ENCODE results near the gene SPHK1.
"Not testable (repeated sequence)": the region's sequence is repeated elsewhere in the genome, so short reads cannot be mapped to it uniquely, and the experiment has no call there.

SPHK1 gene

GRCh38 chr17:76384222-76384986, at the start of gene SPHK1:
Gene SPHK1, plus strand, starts transcription at chr17:76384609. Its CDS starts 1,036 bp downstream, at chr17:76385645.
- peak in 2 of 3 donors; percentile 47 to 79 for DNase-seq (ENCODE audit: low read depth in 2 of 3, low spot score in 1 of 3)

GRCh38 chr17:76335716-76336381, 48.6 kb upstream of the SPHK1 start:
- no peak for DNase-seq (ENCODE audit: low read depth in 2 of 3, low spot score in 1 of 3)

- DNase-seq (ENCODE audit: low read depth in 2 of 3, low spot score in 1 of 3) = no peak
Observed at GRCh38 chr17:76336756-76337412, 47.5 kb upstream of the SPHK1 start.

GRCh38 chr17:76337413-76337777, 47.0 kb upstream of the SPHK1 start:
- DNase-seq (ENCODE audit: low read depth in 2 of 3, low spot score in 1 of 3) = no peak

GRCh38 chr17:76341301-76341700, 43.1 kb upstream of the SPHK1 start:
- DNase-seq (ENCODE audit: low read depth in 2 of 3, low spot score in 1 of 3) = no peak

- no peak for DNase-seq (ENCODE audit: low read depth in 2 of 3, low spot score in 1 of 3)
Observed at GRCh38 chr17:76343106-76343505, 41.3 kb upstream of the SPHK1 start.

GRCh38 chr17:76345377-76345974, 38.9 kb upstream of the SPHK1 start:
- DNase-seq (ENCODE audit: low read depth in 2 of 3, low spot score in 1 of 3) = no peak

- DNase-seq (ENCODE audit: low read depth in 2 of 3, low spot score in 1 of 3) = not testable (repeated sequence)
Observed at GRCh38 chr17:76346936-76347335, 37.5 kb upstream of the SPHK1 start.

GRCh38 chr17:76350463-76350862, 33.9 kb upstream of the SPHK1 start:
- DNase-seq (ENCODE audit: low read depth in 2 of 3, low spot score in 1 of 3) = no peak

GRCh38 chr17:76351526-76352071, 32.8 kb upstream of the SPHK1 start:
- no peak for DNase-seq (ENCODE audit: low read depth in 2 of 3, low spot score in 1 of 3)

- DNase-seq (ENCODE audit: low read depth in 2 of 3, low spot score in 1 of 3) = peak in 1 of 3 donors; percentile 17
Observed at GRCh38 chr17:76353004-76353598, 31.3 kb upstream of the SPHK1 start.

GRCh38 chr17:76353599-76354316, 30.7 kb upstream of the SPHK1 start, which contains the start of gene PRPSAP1:
Gene PRPSAP1, minus strand, starts transcription at chr17:76353916. Its CDS starts 213 bp downstream, at chr17:76353703.
- peak; percentile 60 to 76 (median 70) for DNase-seq (ENCODE audit: low read depth in 2 of 3, low spot score in 1 of 3)

- no peak for DNase-seq (ENCODE audit: low read depth in 2 of 3, low spot score in 1 of 3)
Observed at GRCh38 chr17:76354317-76354729, 30.1 kb upstream of the SPHK1 start.

- no peak for DNase-seq (ENCODE audit: low read depth in 2 of 3, low spot score in 1 of 3)
Observed at GRCh38 chr17:76354747-76355310, 29.6 kb upstream of the SPHK1 start.

- no peak for DNase-seq (ENCODE audit: low read depth in 2 of 3, low spot score in 1 of 3)
Observed at GRCh38 chr17:76356803-76357456, 27.5 kb upstream of the SPHK1 start.

GRCh38 chr17:76357597-76358158, 26.7 kb upstream of the SPHK1 start:
- no peak for DNase-seq (ENCODE audit: low read depth in 2 of 3, low spot score in 1 of 3)

- no peak for DNase-seq (ENCODE audit: low read depth in 2 of 3, low spot score in 1 of 3)
Observed at GRCh38 chr17:76359375-76359774, 25.0 kb upstream of the SPHK1 start.

GRCh38 chr17:76359776-76360175, 24.6 kb upstream of the SPHK1 start:
- DNase-seq (ENCODE audit: low read depth in 2 of 3, low spot score in 1 of 3) = not testable (repeated sequence)

GRCh38 chr17:76360461-76360860, 23.9 kb upstream of the SPHK1 start:
- no peak for DNase-seq (ENCODE audit: low read depth in 2 of 3, low spot score in 1 of 3)
